ENCODE results near the gene TNXB. TPM values are rescaled to one million over a fixed set of nuclear protein-coding genes. Genes with fewer than 3 reads are reported as not detected.

Gene TNXB
- total and polyA plus RNA-seq, 5 donors, result 77.9 to 182 (median 111) TPM

DNA sequence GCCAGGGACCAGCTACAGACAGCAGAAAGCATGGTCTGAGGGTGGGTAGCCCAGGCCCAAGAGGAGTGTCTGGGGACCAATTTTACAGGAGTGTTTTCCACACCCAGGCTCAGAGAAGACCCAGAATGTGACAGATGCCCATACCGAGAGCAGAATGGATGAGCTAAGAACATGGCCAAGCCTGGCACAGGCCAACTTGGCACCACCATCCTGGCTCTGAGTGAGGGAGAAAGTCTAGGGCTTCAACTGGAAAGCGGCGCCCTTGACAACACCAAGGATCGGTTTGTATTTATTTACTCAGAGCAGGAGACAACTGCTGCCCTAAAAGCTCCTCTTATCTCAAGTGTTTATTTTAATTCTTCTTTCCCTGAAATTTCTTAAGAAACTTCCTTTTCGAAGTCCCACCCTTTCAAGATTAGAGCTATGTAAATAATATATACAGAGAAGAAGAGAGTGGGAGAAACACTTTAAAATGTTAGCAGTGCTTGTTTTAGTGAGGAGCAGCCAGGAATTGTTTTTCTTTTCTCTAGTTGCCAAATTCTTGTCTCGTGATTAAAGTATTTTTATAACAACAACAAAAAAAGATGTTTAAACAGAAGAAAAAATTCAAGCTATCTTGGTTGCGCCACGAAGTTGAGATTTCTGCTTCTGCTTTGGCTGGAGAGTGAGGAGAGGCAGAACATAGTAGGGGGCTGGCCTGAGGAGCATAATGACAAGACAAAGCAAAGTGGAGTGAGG lies 16.2 kb downstream of the TNXB start:
- H3K27me3 ChIP-seq (ENCODE audit: control insufficient read depth, insufficient read depth), result no peaks in the 10 kb centered on the region
- ATAC-seq (peak; percentile 60 to 62), DNase-seq (peak; percentile 60 to 83 (median 82))
- peak overlapping the region; percentile 86 for H3K27ac ChIP-seq (ENCODE audit: low read length)
- no peak overlapping the region for H3K4me3 ChIP-seq (ENCODE audit: low read length)
- intact Hi-C loops (cut with DNase I), result loop anchor here in 1 of 4 donors (10.0 kb wide), 1 partner anchor 48 kb away; no protein-coding TSS in a partner anchor
- H3K9me3 ChIP-seq (ENCODE audit: control insufficient read depth, low read length), result no peaks in the 10 kb centered on the region
- WGBS, result 30% methylated on average over 8 of the region's 8 CpGs
- H3K4me1 ChIP-seq (ENCODE audit: control insufficient read depth, insufficient read depth, low read length), result peaks cover 3% of the 10 kb centered on the region

DNA sequence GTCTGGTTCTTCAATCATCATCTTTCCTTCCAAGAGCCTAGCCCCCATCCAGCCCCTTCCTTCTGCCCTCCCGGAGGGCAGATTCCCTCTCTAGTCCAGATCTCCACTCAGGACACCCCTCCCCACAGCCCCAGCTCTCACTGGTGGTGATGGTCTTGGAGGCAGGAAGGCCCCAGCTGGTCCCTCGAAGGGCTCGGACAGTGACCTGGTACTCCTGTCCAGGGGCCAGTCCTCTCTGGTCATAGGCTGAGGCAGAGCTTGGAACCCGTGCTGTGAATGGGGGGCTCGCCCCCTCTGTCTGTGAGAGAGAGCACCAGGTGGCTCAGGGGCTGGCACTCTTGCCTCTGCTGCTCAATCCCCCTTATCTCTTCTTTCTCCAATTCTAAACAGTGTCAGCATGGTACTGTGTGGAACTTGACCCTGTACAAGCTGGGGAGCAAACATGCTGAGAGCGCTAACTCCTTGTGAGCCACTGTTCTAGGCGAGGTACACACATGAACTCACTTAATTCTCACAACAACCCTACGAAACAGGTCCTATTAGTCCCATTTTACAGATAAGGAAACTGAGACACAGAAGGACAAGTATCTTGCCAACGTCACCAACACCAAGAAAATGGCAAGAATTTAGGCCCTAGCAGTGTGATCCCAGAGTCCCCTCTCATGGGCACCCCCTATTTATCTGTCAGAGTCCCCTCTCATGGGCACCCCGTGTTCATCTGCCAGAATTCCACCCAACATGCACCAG lies 19.9 kb downstream of the TNXB start:
- intact Hi-C loops (cut with DNase I), result no loop called here
- 86% methylated on average over 10 of the region's 10 CpGs for WGBS
- ATAC-seq (no peak), DNase-seq (peak in 1 of 3 donors; percentile 28)
- no peak overlapping the region for H3K4me3 ChIP-seq (ENCODE audit: low read length)
- no peak overlapping the region for H3K27ac ChIP-seq (ENCODE audit: low read length)
- H3K9me3 ChIP-seq (ENCODE audit: control insufficient read depth, low read length), result no peaks in the 10 kb centered on the region
- peaks cover 3% of the 10 kb centered on the region for H3K4me1 ChIP-seq (ENCODE audit: control insufficient read depth, insufficient read depth, low read length)
- no peaks in the 10 kb centered on the region for H3K27me3 ChIP-seq (ENCODE audit: control insufficient read depth, insufficient read depth)

DNA sequence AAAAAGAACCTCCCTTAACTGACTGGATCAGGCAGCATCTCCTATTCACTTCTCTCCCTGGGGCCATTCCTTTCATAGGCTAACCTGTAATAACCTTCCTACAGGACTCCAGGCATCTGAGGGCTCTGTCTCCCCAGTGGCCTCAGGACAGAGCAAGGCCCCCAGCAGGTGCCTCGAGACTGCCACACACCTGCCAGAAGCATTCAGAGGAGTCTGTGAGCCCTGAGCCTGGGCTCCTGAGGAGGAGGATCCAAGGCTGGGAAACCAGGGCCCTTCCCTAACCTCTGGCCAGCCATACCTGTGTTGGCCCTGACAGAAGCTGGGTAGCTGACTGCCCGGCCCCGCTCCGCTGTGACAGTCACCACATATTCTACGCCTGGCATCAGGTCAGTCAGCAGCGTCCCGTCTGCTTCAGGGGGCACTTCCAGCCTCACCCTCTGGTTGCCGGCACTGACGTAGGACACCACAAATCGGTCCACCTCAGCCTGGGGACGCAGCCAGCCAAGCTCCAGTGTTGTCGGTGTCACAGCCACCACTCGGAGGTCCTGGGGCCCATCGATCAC lies 20.6 kb downstream of the TNXB start:
- Histone ChIP-seq H3K9me3 (ENCODE audit: control insufficient read depth, low read length) (no peaks in the 10 kb centered on the region), H3K4me3 (ENCODE audit: low read length) (no peak overlapping the region), H3K27me3 (ENCODE audit: control insufficient read depth, insufficient read depth) (no peaks in the 10 kb centered on the region), H3K4me1 (ENCODE audit: control insufficient read depth, insufficient read depth, low read length) (peaks cover 3% of the 10 kb centered on the region), H3K27ac (ENCODE audit: low read length) (no peak overlapping the region)
- intact Hi-C loops (cut with DNase I), result no loop called here
- 90% methylated on average over 14 of the region's 14 CpGs for WGBS
- DNase-seq, result peak in 1 of 3 donors; percentile 43
- ATAC-seq, result no peak

DNA sequence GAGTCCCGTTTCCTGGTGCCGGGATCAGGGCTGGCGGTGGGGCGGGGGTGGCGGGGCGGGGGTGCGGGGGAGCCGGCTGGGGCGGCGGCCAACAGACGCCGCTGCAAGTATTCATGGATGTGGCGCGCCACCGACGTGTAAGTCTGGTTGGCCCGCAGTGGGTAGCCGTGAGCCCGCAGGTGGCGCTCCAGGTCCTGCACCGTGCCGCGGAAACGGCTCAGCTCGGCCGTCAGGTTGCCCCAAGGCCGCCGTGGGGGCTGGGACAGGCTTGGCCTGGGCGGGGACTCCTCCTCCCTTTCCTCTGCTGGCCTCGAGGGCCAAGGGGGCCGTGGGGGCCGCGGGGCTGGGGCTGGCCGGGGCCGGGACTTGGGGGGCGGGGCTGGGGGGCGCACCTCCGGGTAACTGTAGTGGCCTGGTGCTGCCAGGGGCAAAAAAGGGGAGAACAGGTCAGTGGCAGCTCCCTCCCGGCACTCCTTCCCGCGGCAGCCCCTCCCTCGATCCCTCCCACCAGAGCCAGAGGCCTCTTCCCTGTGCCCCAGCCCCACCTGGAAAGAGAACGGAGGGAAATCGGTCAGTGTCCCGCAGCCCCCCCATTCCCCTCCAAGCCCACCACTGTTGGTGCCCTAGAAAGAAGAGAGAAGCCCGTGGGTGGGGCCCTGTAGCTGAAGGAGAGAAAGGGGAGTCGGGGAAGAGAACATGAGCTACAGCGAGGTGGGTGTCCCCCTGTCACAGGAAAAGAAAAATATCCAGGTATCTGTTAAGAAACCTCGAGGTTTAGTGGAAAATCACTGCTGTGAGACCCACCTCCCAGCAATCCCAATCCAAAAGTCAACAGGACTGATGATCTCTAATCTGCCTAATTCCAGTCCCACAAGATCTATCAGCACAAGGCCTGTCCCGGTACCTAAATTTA lies 21.3 kb downstream of the TNXB start:
- peak; percentile 88 to 89 for ATAC-seq

DNA sequence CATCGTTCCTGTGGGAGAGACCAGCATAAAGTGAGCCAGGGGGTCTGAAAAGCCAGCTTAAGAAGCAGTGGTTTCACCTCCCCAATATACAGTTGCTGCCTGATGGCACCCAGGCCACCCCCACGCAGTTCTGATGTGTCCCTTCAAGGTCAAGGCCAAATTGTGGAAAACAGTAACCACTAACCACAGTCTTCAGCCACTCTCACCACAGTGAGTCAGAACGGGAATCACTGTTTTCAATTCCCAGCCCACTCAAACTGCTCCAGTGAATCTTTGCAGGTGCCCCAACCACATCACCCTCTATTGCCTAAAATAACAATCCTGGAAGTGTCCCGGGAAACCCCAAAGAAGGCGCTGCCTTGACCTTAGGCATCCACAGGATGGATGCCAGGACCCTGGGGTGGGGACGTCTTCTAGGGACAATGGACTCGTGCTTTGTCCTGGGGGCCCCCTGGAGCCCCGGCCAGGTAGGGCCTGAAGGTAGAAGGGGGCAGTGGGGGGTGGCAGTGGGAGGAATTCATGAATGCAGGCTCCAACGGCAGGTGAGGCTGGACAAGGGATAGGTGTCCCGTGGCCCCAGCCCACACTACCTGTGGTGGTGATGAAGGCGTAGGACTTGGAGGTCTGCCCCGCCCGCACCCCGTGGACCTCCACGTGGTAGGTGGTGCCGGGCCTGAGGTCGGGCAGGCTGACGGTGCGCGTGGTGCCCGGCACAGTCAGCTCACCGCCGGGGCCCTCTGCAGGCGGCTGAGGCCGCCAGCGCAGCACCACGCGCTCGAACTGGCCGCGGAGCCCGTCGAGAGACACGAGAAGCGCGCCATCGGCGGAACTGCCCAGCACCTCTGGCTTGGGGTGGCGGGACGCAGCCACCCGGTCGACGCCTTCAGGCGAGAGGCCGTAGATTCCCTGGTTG lies 22.2 kb downstream of the TNXB start:
- H3K4me3 ChIP-seq (ENCODE audit: low read length), result no peak overlapping the region
- no peaks in the 10 kb centered on the region for H3K9me3 ChIP-seq (ENCODE audit: control insufficient read depth, low read length)
- peak overlapping the region; percentile 46 for H3K27ac ChIP-seq (ENCODE audit: low read length)
- DNase-seq, result no peak
- no peak for ATAC-seq
- 26% methylated on average over 45 of the region's 45 CpGs for WGBS
- H3K4me1 ChIP-seq (ENCODE audit: control insufficient read depth, insufficient read depth, low read length), result peaks cover 6% of the 10 kb centered on the region
- intact Hi-C loops (cut with DNase I), result no loop called here
- H3K27me3 ChIP-seq (ENCODE audit: control insufficient read depth, insufficient read depth), result no peaks in the 10 kb centered on the region

More for the DNA sequence above, 21.3 kb downstream of the TNXB start:
- Histone ChIP-seq H3K27me3 (ENCODE audit: control insufficient read depth, insufficient read depth) (no peaks in the 10 kb centered on the region), H3K4me3 (ENCODE audit: low read length) (peak overlapping the region; percentile 21), H3K27ac (ENCODE audit: low read length) (peak overlapping the region; percentile 72), H3K4me1 (ENCODE audit: control insufficient read depth, insufficient read depth, low read length) (peaks cover 3% of the 10 kb centered on the region), H3K9me3 (ENCODE audit: control insufficient read depth, low read length) (no peaks in the 10 kb centered on the region)
- DNase-seq, result peak; percentile 91 to 96 (median 95)
- WGBS, result 12% methylated on average over 50 of the region's 50 CpGs
- intact Hi-C loops (cut with DNase I), result no loop called here

DNA sequence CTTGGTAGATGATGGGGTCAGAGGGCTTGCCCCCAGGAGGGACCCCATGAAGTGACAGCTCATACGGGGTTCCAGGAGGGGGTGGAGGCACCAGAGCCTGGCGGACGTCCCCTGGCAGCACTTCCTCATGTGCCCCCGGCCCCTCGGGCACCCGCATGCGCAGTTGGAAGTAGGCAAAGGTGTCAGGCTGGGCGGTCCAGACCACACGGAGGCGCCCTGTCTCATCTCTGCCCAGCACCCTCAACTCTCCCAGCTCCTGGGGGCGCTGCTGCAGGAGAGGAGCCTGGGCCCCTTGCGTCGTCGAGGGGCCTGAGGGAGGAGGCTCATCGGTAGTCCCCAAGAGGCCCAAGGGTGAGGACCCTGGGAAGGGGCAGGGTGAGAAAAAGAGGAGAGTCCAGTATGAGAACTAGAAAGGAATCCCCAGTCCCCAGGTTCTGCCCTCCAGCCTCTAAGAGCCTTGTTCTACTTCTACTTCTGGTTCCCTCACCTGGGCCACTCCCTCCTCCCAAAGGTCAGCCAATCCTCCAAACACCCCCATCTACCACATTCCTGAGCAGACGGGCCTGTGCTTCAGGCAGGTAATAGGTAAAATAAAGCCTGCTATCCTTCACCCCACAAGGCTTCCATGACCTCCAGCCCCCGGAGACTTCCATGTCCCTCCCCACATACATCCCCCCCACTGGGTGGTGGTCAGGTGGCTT lies 23.2 kb downstream of the TNXB start:
- Histone ChIP-seq H3K9me3 (ENCODE audit: control insufficient read depth, low read length) (no peaks in the 10 kb centered on the region), H3K27me3 (ENCODE audit: control insufficient read depth, insufficient read depth) (no peaks in the 10 kb centered on the region), H3K4me3 (ENCODE audit: low read length) (no peak overlapping the region), H3K27ac (ENCODE audit: low read length) (no peak overlapping the region), H3K4me1 (ENCODE audit: control insufficient read depth, insufficient read depth, low read length) (peaks cover 6% of the 10 kb centered on the region)
- intact Hi-C loops (cut with DNase I), result no loop called here
- WGBS, result 88% methylated on average over 17 of the region's 17 CpGs
- DNase-seq (peak in 1 of 3 donors; percentile 60), ATAC-seq (no peak)

DNA sequence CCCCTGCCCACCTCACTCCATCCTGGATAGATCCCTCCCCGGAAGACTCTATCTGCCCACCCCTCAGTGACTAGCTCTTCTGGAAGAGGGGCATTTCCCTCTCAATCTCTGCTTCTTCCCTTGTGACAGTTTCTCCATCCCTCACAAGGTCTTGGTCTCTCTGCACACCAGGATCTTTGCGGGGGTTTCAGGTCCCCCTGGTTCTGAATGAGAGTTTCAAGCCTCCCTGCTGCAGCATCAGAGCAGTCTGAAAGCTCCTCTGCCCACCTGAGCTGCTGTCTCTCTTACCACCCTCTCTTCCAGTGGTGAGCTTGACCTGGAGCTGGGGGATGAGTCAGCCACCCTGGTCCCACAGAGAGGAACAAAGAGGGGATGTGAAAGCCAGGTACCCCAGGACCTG lies 24.4 kb downstream of the TNXB start:
- ATAC-seq (no peak), DNase-seq (peak in 1 of 3 donors; percentile 1)
- intact Hi-C loops (cut with DNase I), result no loop called here
- Histone ChIP-seq H3K9me3 (ENCODE audit: control insufficient read depth, low read length) (no peaks in the 10 kb centered on the region), H3K4me3 (ENCODE audit: low read length) (no peak overlapping the region), H3K27me3 (ENCODE audit: control insufficient read depth, insufficient read depth) (no peaks in the 10 kb centered on the region), H3K27ac (ENCODE audit: low read length) (no peak overlapping the region), H3K4me1 (ENCODE audit: control insufficient read depth, insufficient read depth, low read length) (peaks cover 6% of the 10 kb centered on the region)
- 98% methylated on average over 2 of the region's 2 CpGs for WGBS

DNA sequence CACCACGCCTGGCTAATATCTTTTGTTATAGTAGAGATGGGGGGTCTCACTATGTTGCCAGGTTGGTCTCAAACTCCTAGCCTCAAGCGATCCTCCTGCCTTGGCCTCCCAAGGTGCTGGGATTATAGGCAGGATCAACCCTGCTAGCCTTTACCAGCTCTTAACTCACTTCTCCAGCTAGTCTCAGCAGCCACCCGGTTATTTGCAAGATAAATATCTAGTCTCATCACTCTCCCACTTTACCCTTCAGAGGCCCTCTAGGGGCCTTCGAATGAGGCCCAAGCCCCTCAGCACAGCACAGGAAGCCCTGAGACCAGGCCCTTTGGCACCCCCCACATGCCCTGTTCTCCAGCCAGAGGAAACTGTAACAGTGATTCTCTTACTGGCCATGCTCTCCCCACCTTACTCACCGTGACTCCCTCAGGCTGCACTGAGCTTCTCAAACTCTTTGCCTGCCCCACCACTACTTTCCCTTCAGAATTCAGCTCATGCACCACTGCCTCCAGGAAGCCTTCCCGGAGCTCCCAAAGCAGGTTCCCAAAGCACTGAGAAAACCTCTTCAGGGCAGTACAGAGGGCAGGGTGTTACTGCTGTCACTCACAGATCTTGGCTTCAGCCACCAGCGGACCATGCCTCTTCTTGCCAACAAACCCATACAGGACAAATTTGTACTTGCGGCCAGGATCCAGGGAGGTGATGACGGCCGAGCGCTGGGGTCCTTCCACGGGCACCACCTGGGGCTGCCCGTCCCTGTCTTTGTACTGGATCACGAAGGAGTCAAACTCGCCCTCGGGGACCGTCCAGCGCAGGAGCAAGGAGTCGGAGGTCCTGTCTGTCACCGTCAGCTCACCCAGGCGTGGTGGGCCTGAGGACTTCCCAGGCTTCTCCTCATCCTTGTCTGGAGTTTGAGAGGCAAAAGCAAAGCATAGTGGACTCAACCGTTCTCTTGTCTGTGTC lies 25.0 kb downstream of the TNXB start:
- H3K4me1 ChIP-seq (ENCODE audit: control insufficient read depth, insufficient read depth, low read length), result peaks cover 6% of the 10 kb centered on the region
- DNase-seq (peak in 2 of 3 donors; percentile 40 to 60), ATAC-seq (no peak)
- H3K9me3 ChIP-seq (ENCODE audit: control insufficient read depth, low read length), result no peaks in the 10 kb centered on the region
- no peak overlapping the region for H3K27ac ChIP-seq (ENCODE audit: low read length)
- WGBS, result 93% methylated on average over 22 of the region's 22 CpGs
- intact Hi-C loops (cut with DNase I), result no loop called here
- no peaks in the 10 kb centered on the region for H3K27me3 ChIP-seq (ENCODE audit: control insufficient read depth, insufficient read depth)
- no peak overlapping the region for H3K4me3 ChIP-seq (ENCODE audit: low read length)

DNA sequence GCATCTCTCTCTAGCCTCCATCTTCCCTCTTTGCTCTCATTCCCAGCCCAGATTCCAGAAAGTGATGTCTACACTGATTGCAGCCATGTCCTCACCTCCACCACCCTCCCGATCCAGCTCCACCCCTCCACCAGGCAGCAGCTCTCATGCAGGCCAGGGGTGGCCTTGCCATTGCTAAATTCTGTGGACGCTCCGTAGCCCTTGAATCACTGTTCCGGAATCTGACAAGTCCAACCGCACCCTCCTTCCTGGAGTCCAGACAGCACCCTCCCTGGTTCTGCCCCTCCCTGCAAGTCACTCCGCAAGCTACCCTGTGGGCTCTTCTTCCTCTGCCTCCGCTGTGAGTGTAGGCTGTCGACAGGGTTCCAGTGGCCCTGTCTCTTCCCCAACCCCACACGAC lies 26.2 kb downstream of the TNXB start:
- ATAC-seq (peak; percentile 66 to 67), DNase-seq (peak; percentile 79 to 88 (median 82))
- H3K27me3 ChIP-seq (ENCODE audit: control insufficient read depth, insufficient read depth), result no peaks in the 10 kb centered on the region
- H3K4me3 ChIP-seq (ENCODE audit: low read length), result no peak overlapping the region
- intact Hi-C loops (cut with DNase I), result no loop called here
- peaks cover 6% of the 10 kb centered on the region for H3K4me1 ChIP-seq (ENCODE audit: control insufficient read depth, insufficient read depth, low read length)
- 41% methylated on average over 9 of the region's 9 CpGs for WGBS
- no peaks in the 10 kb centered on the region for H3K9me3 ChIP-seq (ENCODE audit: control insufficient read depth, low read length)
- H3K27ac ChIP-seq (ENCODE audit: low read length), result peak overlapping the region; percentile 51
